ENCODE results near the gene L3MBTL2. TPM values are rescaled to one million over a fixed set of nuclear protein-coding genes. Genes with fewer than 3 reads are reported as not detected.
A peak's percentile ranks its signal among the peaks of the same experiment; 100 is the strongest.

L3MBTL2 gene
- total RNA-seq, 5 donors from 2014 or later (not counting 1 experiment from before 2014, with no cell fraction given): 31.5 to 46.1 (median 42.1) TPM

DNA sequence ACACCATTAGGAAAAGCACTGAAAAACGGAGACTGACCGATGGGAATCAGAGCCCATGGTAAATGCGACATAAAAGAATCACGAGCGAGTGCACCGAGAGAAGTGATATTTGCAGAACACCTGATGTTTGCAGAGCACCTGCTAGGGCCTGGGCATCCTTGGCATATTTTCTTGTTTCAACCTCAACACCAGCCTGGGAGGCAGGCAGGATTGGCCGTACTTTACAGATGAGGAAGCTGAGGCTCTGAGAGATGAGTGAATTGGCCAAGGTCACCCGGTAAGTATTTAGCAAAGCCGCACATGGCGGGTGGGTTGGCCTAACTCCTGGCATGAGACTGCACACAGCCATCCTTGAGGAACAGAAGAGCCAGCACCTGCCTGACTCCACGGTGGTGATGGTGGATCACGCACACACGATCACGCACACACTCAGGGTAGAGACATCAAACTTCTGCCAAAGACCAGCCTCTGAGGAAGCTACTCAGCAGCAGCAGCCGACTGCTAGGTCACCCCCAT, 57.2 kb downstream of the L3MBTL2 start:
- Mint-ChIP-seq H3K4me3 (no peak overlapping the region), H3K4me1 (no peaks in the 10 kb centered on the region), H3K36me3 (peaks cover 39% of the 10 kb centered on the region), H3K27ac (peak overlapping the region in 1 of 2 donors; percentile 43), H3K9me3 (no peaks in the 10 kb centered on the region), H3K27me3 (no peaks in the 10 kb centered on the region)
- no peak overlapping the region for H3K4me3 ChIP-seq (ENCODE audit: control insufficient read depth in 1 of 2, extremely low read depth in 1 of 2, low read length in 1 of 2)
- no peaks in the 10 kb centered on the region for H3K9me3 ChIP-seq
- WGBS (ENCODE audit: insufficient coverage): 95% methylated on average over 14 of the region's 15 CpGs
- H3K36me3 ChIP-seq (ENCODE audit: control insufficient read depth in 2 of 2, extremely low read depth in 1 of 2, insufficient read depth in 1 of 2, low read length in 1 of 2): peaks cover 24 to 82% of the 10 kb centered on the region in 2 donors
- DNase-seq: no peak
- H3K4me1 ChIP-seq (ENCODE audit: control insufficient read depth in 1 of 2, extremely low read depth in 1 of 2, insufficient read depth in 2 of 2, low read length in 2 of 2): no peaks in the 10 kb centered on the region
- no peak overlapping the region for H3K27ac ChIP-seq (ENCODE audit: low read length)
- no peak for ATAC-seq (replicated peaks in 1 of 4)
- POLR2A ChIA-PET: no interaction called here
- CTCF ChIA-PET: no interaction called here
- H3K27me3 ChIP-seq (replicated peaks in 1 of 2; ENCODE audit: control insufficient read depth in 2 of 2, extremely low read depth in 1 of 2, insufficient read depth in 2 of 2, low read length in 1 of 2): no peaks in the 10 kb centered on the region

DNA sequence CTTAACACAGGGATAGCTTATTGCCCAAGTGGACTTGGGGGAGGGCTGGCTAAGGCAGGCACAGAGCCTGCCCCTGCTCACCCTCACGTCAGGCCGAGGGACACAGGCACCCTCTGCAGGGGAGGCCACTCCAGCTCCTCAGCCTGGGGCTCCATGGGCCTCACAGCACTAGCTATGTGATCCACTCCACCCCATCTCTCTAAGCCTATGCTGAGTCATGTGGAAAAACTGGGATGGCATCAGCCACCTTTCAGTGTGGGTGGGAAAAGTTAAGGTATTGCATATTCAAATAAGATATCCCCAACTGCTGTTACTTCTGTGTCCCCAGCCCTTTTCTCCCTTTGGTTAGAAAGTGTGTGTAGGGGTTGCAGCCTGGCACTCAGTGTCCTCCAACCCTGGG, 58.6 kb downstream of the L3MBTL2 start:
- no peak for ATAC-seq (replicated peaks in 1 of 4)
- no peaks in the 10 kb centered on the region for H3K4me1 Mint-ChIP-seq
- H3K36me3 Mint-ChIP-seq: peaks cover 40% of the 10 kb centered on the region
- no peak for DNase-seq
- no peaks in the 10 kb centered on the region for H3K4me1 ChIP-seq (ENCODE audit: control insufficient read depth in 1 of 2, extremely low read depth in 1 of 2, insufficient read depth in 2 of 2, low read length in 2 of 2)
- H3K27ac Mint-ChIP-seq: no peak overlapping the region
- H3K27me3 ChIP-seq (replicated peaks in 1 of 2; ENCODE audit: control insufficient read depth in 2 of 2, extremely low read depth in 1 of 2, insufficient read depth in 2 of 2, low read length in 1 of 2): no peaks in the 10 kb centered on the region
- H3K36me3 ChIP-seq (ENCODE audit: control insufficient read depth in 2 of 2, extremely low read depth in 1 of 2, insufficient read depth in 1 of 2, low read length in 1 of 2): peaks cover 37 to 83% of the 10 kb centered on the region in 2 donors
- no CpG with 5 or more reads among the region's 2 CpGs for WGBS (ENCODE audit: insufficient coverage)
- no peak overlapping the region for H3K27ac ChIP-seq (ENCODE audit: low read length)
- POLR2A ChIA-PET: interaction anchor here in 1 of 2 donors (0.6 kb wide), 1 partner anchor 116 kb away, joined by 3 read pairs; no protein-coding TSS in a partner anchor
- H3K4me3 ChIP-seq (ENCODE audit: control insufficient read depth in 1 of 2, extremely low read depth in 1 of 2, low read length in 1 of 2): no peak overlapping the region
- CTCF ChIA-PET: no interaction called here
- no peaks in the 10 kb centered on the region for H3K9me3 ChIP-seq
- no peaks in the 10 kb centered on the region for H3K27me3 Mint-ChIP-seq
- H3K9me3 Mint-ChIP-seq: no peaks in the 10 kb centered on the region
- H3K4me3 Mint-ChIP-seq: no peak overlapping the region

DNA sequence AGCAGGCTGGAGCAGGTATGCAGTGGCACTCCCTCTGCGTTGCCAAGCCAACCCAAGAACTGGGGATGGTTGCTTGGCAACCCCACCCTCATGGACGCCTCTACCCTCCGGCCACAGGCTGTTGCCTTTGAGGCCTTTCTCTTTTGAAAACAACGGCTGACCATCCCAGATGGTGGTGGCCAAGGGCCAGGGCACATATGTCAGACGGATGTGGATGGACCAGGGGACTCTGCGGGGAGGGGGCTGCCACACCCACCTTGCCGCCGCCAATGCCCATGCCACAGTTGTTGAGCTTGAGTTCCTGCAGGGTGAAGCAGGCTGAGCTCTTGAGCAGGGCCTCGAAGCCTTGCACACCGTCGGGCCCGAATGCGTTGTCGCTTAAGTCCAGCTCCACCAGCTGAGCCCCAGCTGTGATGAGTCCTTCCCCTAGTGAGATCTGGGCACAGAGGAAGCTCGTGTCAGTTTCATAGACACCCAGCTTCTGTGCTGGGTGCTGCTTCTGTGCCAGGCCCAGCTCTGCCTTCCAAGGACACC, 59.4 kb downstream of the L3MBTL2 start:
- H3K27ac Mint-ChIP-seq: no peak overlapping the region
- no peaks in the 10 kb centered on the region for H3K27me3 Mint-ChIP-seq

DNA sequence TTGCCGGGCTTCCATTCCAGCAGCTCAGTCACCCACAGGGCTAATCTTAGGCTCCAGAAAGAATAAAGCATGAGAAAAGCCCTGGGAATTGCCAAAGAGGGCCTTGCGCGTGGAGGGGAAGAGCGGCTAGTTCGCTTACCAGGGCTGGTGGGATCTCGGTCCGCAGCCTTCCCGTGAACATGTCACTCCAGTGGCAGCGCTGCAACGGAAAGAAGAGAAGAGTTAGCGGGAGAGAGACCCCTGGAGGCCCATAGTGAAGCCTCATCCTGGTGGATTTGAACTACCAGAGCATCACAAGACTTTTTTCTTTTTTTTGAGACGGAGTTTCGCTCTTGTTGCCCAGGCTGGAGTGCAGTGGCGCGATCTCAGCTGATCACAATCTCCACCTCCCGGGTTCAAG, 62.8 kb downstream of the L3MBTL2 start:
- DNase-seq (no peak), ATAC-seq (replicated peaks in 1 of 4) (no peak)
- no peak overlapping the region for H3K4me3 Mint-ChIP-seq
- peaks cover 39% of the 10 kb centered on the region for H3K36me3 Mint-ChIP-seq
- WGBS (ENCODE audit: insufficient coverage): 98% methylated on average over 11 of the region's 16 CpGs
- Histone ChIP-seq H3K27me3 (replicated peaks in 1 of 2; ENCODE audit: control insufficient read depth in 2 of 2, extremely low read depth in 1 of 2, insufficient read depth in 2 of 2, low read length in 1 of 2) (no peaks in the 10 kb centered on the region), H3K9me3 (no peaks in the 10 kb centered on the region), H3K4me1 (ENCODE audit: control insufficient read depth in 1 of 2, extremely low read depth in 1 of 2, insufficient read depth in 2 of 2, low read length in 2 of 2) (peaks cover 0 to 3% of the 10 kb centered on the region in 2 experiments), H3K4me3 (ENCODE audit: control insufficient read depth in 1 of 2, extremely low read depth in 1 of 2, low read length in 1 of 2) (no peak overlapping the region), H3K36me3 (ENCODE audit: control insufficient read depth in 2 of 2, extremely low read depth in 1 of 2, insufficient read depth in 1 of 2, low read length in 1 of 2) (peaks cover 43 to 79% of the 10 kb centered on the region in 2 donors), H3K27ac (ENCODE audit: low read length) (no peak overlapping the region)
- no peaks in the 10 kb centered on the region for H3K9me3 Mint-ChIP-seq
- ChIA-PET POLR2A (no interaction called here), CTCF (interaction anchor here in 1 of 2 donors (0.5 kb wide), 1 partner anchor 315 kb away, joined by 9 read pairs; no protein-coding TSS in a partner anchor)
- H3K27me3 Mint-ChIP-seq: no peaks in the 10 kb centered on the region
- H3K4me1 Mint-ChIP-seq: peaks cover 0 to 2% (median 0%) of the 10 kb centered on the region in 3 donors
- H3K27ac Mint-ChIP-seq: no peak overlapping the region

More for the DNA sequence above, 59.4 kb downstream of the L3MBTL2 start:
- no peaks in the 10 kb centered on the region for H3K4me1 Mint-ChIP-seq
- no peaks in the 10 kb centered on the region for H3K4me1 ChIP-seq (ENCODE audit: control insufficient read depth in 1 of 2, extremely low read depth in 1 of 2, insufficient read depth in 2 of 2, low read length in 2 of 2)
- 98% methylated on average over 14 of the region's 15 CpGs for WGBS (ENCODE audit: insufficient coverage)
- no peak overlapping the region for H3K4me3 ChIP-seq (ENCODE audit: control insufficient read depth in 1 of 2, extremely low read depth in 1 of 2, low read length in 1 of 2)
- no peak overlapping the region for H3K27ac ChIP-seq (ENCODE audit: low read length)
- no peak overlapping the region for H3K4me3 Mint-ChIP-seq
- no peaks in the 10 kb centered on the region for H3K9me3 Mint-ChIP-seq
- CTCF ChIA-PET: no interaction called here
- DNase-seq (no peak), ATAC-seq (replicated peaks in 1 of 4) (no peak)
- H3K36me3 ChIP-seq (ENCODE audit: control insufficient read depth in 2 of 2, extremely low read depth in 1 of 2, insufficient read depth in 1 of 2, low read length in 1 of 2): peaks cover 39 to 86% of the 10 kb centered on the region in 2 donors
- H3K9me3 ChIP-seq: no peaks in the 10 kb centered on the region
- H3K36me3 Mint-ChIP-seq: peaks cover 36% of the 10 kb centered on the region
- no peaks in the 10 kb centered on the region for H3K27me3 ChIP-seq (replicated peaks in 1 of 2; ENCODE audit: control insufficient read depth in 2 of 2, extremely low read depth in 1 of 2, insufficient read depth in 2 of 2, low read length in 1 of 2)
- POLR2A ChIA-PET: interaction anchor here in 1 of 2 donors (0.6 kb wide), 1 partner anchor 115 kb away, joined by 3 read pairs; no protein-coding TSS in a partner anchor

DNA sequence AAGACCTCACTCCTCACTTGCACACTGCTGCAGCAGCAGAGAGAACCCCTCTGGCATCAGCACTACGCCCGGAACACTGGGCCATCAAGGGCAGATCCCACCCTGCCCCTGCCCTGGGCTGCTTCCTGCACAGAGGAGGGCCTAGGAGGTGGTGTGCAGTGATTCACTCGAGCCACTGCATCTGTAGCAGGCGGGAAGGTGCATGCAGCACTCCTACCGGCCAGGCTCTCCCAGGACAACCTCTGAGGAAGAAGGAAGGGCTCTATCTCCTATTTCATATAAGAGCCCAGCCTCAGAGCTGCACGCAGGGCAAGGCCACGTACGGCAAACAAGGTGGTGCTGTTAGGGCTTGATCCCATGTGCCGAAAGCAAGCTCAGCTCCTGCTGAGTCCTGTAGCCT, 66.7 kb downstream of the L3MBTL2 start:
- H3K27ac ChIP-seq (ENCODE audit: low read length): no peak overlapping the region
- no peaks in the 10 kb centered on the region for H3K27me3 ChIP-seq (replicated peaks in 1 of 2; ENCODE audit: control insufficient read depth in 2 of 2, extremely low read depth in 1 of 2, insufficient read depth in 2 of 2, low read length in 1 of 2)
- peaks cover 44 to 79% of the 10 kb centered on the region in 2 donors for H3K36me3 ChIP-seq (ENCODE audit: control insufficient read depth in 2 of 2, extremely low read depth in 1 of 2, insufficient read depth in 1 of 2, low read length in 1 of 2)
- Mint-ChIP-seq H3K9me3 (no peaks in the 10 kb centered on the region), H3K27me3 (no peaks in the 10 kb centered on the region), H3K4me3 (no peak overlapping the region), H3K27ac (no peak overlapping the region), H3K4me1 (peaks cover 0 to 2% (median 0%) of the 10 kb centered on the region in 3 donors), H3K36me3 (peaks cover 41% of the 10 kb centered on the region)
- no peak for DNase-seq
- H3K4me1 ChIP-seq (ENCODE audit: control insufficient read depth in 1 of 2, extremely low read depth in 1 of 2, insufficient read depth in 2 of 2, low read length in 2 of 2): peaks cover 0 to 3% of the 10 kb centered on the region in 2 experiments
- POLR2A ChIA-PET: interaction anchor here in 1 of 2 donors (1.4 kb wide), 1 partner anchor 10 kb away, joined by 6 read pairs; no protein-coding TSS in a partner anchor
- 100% methylated on average over 3 of the region's 9 CpGs for WGBS (ENCODE audit: insufficient coverage)
- CTCF ChIA-PET: no interaction called here
- no peak overlapping the region for H3K4me3 ChIP-seq (ENCODE audit: control insufficient read depth in 1 of 2, extremely low read depth in 1 of 2, low read length in 1 of 2)
- ATAC-seq (replicated peaks in 1 of 4): peak in 1 of 4 experiments; percentile 31
- H3K9me3 ChIP-seq: no peaks in the 10 kb centered on the region

DNA sequence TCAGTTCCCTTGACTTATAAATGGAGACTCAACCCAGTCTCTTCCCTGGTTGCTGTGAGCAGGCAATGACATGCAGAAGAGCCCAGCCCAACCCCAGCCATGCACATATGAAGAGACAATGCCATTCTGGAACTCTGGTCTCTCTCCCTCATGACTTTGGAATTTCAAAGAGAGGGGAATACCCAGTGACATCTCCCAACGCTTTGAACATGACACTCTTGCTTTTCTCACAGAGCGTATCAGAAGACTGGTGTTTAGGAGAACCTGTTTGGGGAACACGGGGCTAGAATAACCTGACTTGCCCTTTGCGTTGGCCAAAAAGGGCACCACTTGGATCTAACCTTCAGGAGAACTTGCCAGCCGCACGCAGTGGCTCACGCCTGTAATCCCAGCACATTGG, 68.0 kb downstream of the L3MBTL2 start:
- H3K27ac ChIP-seq (ENCODE audit: low read length): no peak overlapping the region

More for the DNA sequence above, 68.0 kb downstream of the L3MBTL2 start:
- H3K36me3 ChIP-seq (ENCODE audit: control insufficient read depth in 2 of 2, extremely low read depth in 1 of 2, insufficient read depth in 1 of 2, low read length in 1 of 2): peaks cover 45 to 77% of the 10 kb centered on the region in 2 donors
- H3K4me1 ChIP-seq (ENCODE audit: control insufficient read depth in 1 of 2, extremely low read depth in 1 of 2, insufficient read depth in 2 of 2, low read length in 2 of 2): peaks cover 0 to 3% of the 10 kb centered on the region in 2 experiments
- no peak overlapping the region for H3K4me3 Mint-ChIP-seq
- WGBS (ENCODE audit: insufficient coverage): 100% methylated on average over 7 of the region's 7 CpGs
- peaks cover 0 to 8% (median 2%) of the 10 kb centered on the region in 3 donors for H3K4me1 Mint-ChIP-seq
- H3K36me3 Mint-ChIP-seq: peaks cover 46% of the 10 kb centered on the region
- no peak overlapping the region for H3K4me3 ChIP-seq (ENCODE audit: control insufficient read depth in 1 of 2, extremely low read depth in 1 of 2, low read length in 1 of 2)
- DNase-seq: no peak
- H3K9me3 Mint-ChIP-seq: no peaks in the 10 kb centered on the region
- ChIA-PET POLR2A (interaction anchor here (0.6 to 0.7 kb wide), 2 partner anchors 60 to 928 kb away, joined by 3 to 7 read pairs; no protein-coding TSS in a partner anchor), CTCF (interaction anchor here in 1 of 2 donors (0.7 kb wide), 1 partner anchor 37 kb away, joined by 3 read pairs; no protein-coding TSS in a partner anchor)
- H3K27ac Mint-ChIP-seq: no peak overlapping the region
- no peaks in the 10 kb centered on the region for H3K27me3 ChIP-seq (replicated peaks in 1 of 2; ENCODE audit: control insufficient read depth in 2 of 2, extremely low read depth in 1 of 2, insufficient read depth in 2 of 2, low read length in 1 of 2)
- no peak for ATAC-seq (replicated peaks in 1 of 4)
- H3K9me3 ChIP-seq: no peaks in the 10 kb centered on the region
- H3K27me3 Mint-ChIP-seq: no peaks in the 10 kb centered on the region

Measured in T-cell (primary cell).